GM12891 (cell line): ENCODE data around the gene SLC1A5.

Source experiments
- DNase-seq: peaks from one replicate; pipeline ENCODE4 v3.0.0; 2011; ENCODE audit warnings: low spot score; ENCODE audit not compliant: insufficient read length
- FAIRE-seq: peaks from 2 replicates; lab custom pipeline; 2011; peaks lifted over from hg19 to GRCh38; lab: Jason Lieb, UNC
- PAX5 ChIP-seq: IDR thresholded peaks from 2 replicates; pipeline ENCODE4 v1.6.1; 2011; ENCODE audit warnings: low read length, moderate library complexity, mild to moderate bottlenecking; ENCODE audit not compliant: insufficient read depth, severe bottlenecking
- POLR2A ChIP-seq: IDR thresholded peaks from 2 replicates; pipeline ENCODE4 v1.6.1; 2011; ENCODE audit warnings: low read depth, low read length, control low read depth
- POLR2AphosphoS5 ChIP-seq: IDR thresholded peaks from 2 replicates; pipeline ENCODE4 v1.6.1; 2011; ENCODE audit warnings: low read depth, low read length, control low read depth
- POU2F2 ChIP-seq: IDR thresholded peaks from 2 replicates; pipeline ENCODE4 v1.6.1; 2011; ENCODE audit warnings: low read depth, mild to moderate bottlenecking, control low read depth, low read length, moderate library complexity
- SPI1 ChIP-seq: IDR thresholded peaks from 2 replicates; pipeline ENCODE4 v1.6.1; 2011; ENCODE audit warnings: low read depth, low read length, control low read depth
- TAF1 ChIP-seq: IDR thresholded peaks from 2 replicates; pipeline ENCODE4 v1.6.1; 2011; ENCODE audit warnings: low read depth, low read length, control low read depth

The SLC1A5 gene

GRCh38 chr19:46732172-46732938 lies 56.0 kb downstream of the SLC1A5 start:
- no peak for TF ChIP-seq SPI1
- 0 out of 2 replicates have a peak, but pooled peaks have one; percentile 11 for TF ChIP-seq POLR2A
- no peak for TF ChIP-seq PAX5
- FAIRE-seq (no peak), DNase-seq (no peak)

DNA sequence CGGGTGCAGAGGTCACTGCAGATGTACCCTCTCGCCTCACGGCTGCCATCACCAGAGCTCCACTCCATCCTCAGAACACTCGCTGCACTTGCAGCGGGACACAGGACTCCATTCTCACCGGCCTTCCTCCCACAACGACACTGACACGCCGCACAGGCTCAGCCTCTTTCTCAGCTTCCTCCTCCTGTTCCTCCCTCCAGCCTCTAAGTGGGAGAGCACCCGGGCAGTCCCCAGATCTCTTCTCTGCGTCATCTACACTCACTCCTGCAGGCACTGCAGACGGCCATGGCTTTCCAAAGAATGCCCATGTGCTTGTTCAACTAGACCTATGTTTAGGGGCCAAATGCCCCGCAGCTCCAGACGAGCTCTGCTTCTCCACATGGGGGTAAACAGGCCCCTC lies 56.8 kb downstream of the SLC1A5 start:
- FAIRE-seq (no peak), DNase-seq (no peak)
- TF ChIP-seq POLR2AphosphoS5 (no peak), POLR2A (no peak)

- no peak for FAIRE-seq
- DNase-seq, result no peak
Observed at GRCh38 chr19:46731007-46731501, 57.3 kb downstream of the SLC1A5 start.

GRCh38 chr19:46730595-46730994 lies 57.8 kb downstream of the SLC1A5 start:
- no peak for TF ChIP-seq SPI1
- no peak for TF ChIP-seq POLR2AphosphoS5
- no peak for TF ChIP-seq TAF1
- no peak for TF ChIP-seq PAX5
- TF ChIP-seq POLR2A, result no peak
- TF ChIP-seq POU2F2, result no peak
- FAIRE-seq, result no peak
- DNase-seq, result no peak

More at GRCh38 chr19:46731007-46731501, 57.3 kb downstream of the SLC1A5 start:
- TF ChIP-seq POLR2A, result no peak
- peak; percentile 63 for TF ChIP-seq SPI1
- no peak for TF ChIP-seq TAF1
- no peak for TF ChIP-seq POLR2AphosphoS5
- TF ChIP-seq PAX5, result no peak
- no peak for TF ChIP-seq POU2F2

GRCh38 chr19:46730187-46730586 lies 58.2 kb downstream of the SLC1A5 start:
- DNase-seq, result no peak
- FAIRE-seq, result no peak
- no peak for TF ChIP-seq TAF1
- no peak for TF ChIP-seq POLR2AphosphoS5

DNA sequence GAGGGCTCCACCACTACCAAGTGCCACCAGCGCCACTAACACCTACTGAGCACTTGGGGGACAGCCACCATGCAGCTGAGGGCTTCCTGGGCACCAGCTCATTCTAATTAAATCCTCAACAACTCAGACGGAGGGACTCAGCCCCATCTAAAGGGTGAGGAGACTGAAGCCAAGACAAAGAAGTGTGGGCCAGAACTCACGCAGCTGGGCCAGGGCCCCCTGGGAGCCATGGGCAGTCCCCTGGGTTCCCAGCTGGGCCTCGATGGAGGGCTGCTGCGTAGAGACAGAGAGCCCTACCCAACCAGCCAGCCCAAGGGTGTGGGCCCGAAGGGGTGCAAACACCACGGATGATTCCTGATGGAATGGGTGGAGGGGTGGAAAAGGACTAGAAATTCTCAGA lies 58.7 kb downstream of the SLC1A5 start:
- DNase-seq (no peak), FAIRE-seq (no peak)
- no peak for TF ChIP-seq SPI1
- TF ChIP-seq PAX5, result no peak
- TF ChIP-seq POU2F2, result no peak

DNA sequence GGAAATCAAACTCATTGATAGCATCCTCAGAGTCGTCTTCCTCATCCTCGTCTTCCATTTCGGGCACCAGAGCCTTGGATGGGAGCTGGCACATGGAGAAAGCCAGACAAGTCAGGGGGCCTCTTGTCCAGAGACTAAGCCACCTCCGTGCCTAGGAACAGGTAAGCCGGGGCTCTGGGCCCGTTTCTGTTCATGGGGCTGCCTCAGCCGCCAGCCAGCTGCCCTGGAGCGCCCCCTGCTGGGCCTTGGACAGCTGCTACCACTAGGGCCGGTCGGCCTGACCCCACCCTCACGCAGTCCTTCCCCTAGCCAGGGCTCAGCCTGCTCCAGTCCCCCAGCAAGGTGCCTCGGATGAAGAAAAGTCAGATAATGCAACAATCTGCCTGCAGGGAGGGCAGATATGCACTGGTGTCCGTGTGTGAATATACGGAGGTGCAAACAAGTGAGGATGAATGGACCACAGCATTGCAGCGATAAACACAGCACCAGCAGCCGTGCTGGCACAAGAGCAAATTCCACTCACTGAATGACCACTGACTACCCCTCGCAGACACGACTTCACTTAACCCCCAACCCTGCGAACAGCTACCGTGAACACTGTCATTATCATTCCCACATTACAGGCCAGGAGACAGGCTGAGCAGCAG lies 59.6 kb downstream of the SLC1A5 start:
- TF ChIP-seq POLR2A (no peak), TAF1 (no peak), POU2F2 (0 out of 2 replicates have a peak, but pooled peaks have one; percentile 27)
- DNase-seq (peak; percentile 98), FAIRE-seq (peak; percentile 94)

GRCh38 chr19:46728208-46728607 lies 60.2 kb downstream of the SLC1A5 start:
- FAIRE-seq (no peak), DNase-seq (no peak)
- TF ChIP-seq POLR2A (no peak), POU2F2 (no peak), PAX5 (no peak), SPI1 (no peak), TAF1 (no peak), POLR2AphosphoS5 (no peak)

GRCh38 chr19:46727757-46728156 lies 60.6 kb downstream of the SLC1A5 start:
- DNase-seq (no peak), FAIRE-seq (no peak)
- TF ChIP-seq POLR2AphosphoS5, result no peak
- no peak for TF ChIP-seq PAX5
- no peak for TF ChIP-seq SPI1
- no peak for TF ChIP-seq POLR2A
- no peak for TF ChIP-seq POU2F2
- TF ChIP-seq TAF1, result no peak

DNA sequence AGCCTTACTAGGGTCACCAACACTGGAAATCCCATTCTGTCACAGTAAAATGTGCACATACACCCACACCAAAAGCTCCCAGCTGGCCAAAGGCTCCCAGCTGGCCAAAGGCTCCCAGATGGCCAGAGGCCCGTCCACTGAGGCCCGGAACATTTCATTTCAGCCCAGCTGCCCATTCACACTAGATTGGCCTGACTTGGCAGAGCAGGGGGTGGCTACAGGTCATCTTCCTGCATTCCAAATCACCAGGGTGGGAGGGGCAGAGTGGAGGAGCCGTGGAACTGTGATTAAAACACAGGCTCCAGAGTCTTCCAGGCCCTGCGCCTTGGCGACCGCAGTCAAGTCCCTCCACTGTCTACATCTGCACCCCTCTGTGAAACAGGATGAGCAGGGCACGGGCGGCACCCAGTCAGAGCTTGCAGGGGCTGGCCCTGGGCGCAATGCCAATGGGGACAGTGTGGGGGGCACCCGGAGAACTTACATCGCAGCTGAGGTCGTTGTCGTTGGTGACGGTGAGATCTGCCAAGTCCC lies 61.4 kb downstream of the SLC1A5 start:
- no peak for FAIRE-seq
- DNase-seq, result no peak
- no peak for TF ChIP-seq TAF1
- TF ChIP-seq POU2F2, result no peak
- TF ChIP-seq SPI1, result no peak
- no peak for TF ChIP-seq PAX5
- TF ChIP-seq POLR2A, result no peak
- TF ChIP-seq POLR2AphosphoS5, result no peak
